ENCODE data around the gene UBE2R2.
"Not testable (repeated sequence)": the region's sequence is repeated elsewhere in the genome, so short reads cannot be mapped to it uniquely, and the experiment has no call there.

The UBE2R2 gene

DNA sequence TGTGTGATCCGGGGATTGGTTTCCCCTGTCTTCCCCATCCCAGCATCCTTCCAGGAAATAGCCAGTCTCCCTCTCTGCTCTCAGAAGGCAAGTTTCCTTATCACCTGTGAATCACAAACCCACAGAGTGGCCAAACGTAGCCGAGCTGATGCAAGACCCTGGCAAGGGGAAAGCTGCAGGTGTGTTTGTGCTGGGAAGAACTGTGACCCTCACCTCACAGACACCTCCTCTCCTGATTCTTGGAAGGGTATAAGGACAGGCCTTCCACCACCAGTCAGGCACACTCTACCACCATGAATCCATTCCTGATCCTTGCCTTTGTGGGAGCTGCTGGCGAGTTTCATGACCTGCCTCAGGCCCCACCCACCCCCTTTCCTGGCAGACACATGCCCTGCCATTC, 21.7 kb upstream of the UBE2R2 start, which contains the start of gene PRSS3:
Gene PRSS3, plus strand, starts transcription at position 281 of the 400 bp plus-strand sequence. Its CDS starts 13 bp downstream, at position 294.
- no peak for DNase-seq (ENCODE audit: low spot score)
- no peak within 1 kb of the TSS for H3K27ac ChIP-seq
- H3K4me3 ChIP-seq = no peak within 1 kb of the TSS
- TF ChIP-seq, protein P1, sequence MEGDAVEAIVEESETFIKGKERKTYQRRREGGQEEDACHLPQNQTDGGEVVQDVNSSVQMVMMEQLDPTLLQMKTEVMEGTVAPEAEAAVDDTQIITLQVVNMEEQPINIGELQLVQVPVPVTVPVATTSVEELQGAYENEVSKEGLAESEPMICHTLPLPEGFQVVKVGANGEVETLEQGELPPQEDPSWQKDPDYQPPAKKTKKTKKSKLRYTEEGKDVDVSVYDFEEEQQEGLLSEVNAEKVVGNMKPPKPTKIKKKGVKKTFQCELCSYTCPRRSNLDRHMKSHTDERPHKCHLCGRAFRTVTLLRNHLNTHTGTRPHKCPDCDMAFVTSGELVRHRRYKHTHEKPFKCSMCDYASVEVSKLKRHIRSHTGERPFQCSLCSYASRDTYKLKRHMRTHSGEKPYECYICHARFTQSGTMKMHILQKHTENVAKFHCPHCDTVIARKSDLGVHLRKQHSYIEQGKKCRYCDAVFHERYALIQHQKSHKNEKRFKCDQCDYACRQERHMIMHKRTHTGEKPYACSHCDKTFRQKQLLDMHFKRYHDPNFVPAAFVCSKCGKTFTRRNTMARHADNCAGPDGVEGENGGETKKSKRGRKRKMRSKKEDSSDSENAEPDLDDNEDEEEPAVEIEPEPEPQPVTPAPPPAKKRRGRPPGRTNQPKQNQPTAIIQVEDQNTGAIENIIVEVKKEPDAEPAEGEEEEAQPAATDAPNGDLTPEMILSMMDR (IDR thresholded peaks at IDR 0.05) = no peak

DNA sequence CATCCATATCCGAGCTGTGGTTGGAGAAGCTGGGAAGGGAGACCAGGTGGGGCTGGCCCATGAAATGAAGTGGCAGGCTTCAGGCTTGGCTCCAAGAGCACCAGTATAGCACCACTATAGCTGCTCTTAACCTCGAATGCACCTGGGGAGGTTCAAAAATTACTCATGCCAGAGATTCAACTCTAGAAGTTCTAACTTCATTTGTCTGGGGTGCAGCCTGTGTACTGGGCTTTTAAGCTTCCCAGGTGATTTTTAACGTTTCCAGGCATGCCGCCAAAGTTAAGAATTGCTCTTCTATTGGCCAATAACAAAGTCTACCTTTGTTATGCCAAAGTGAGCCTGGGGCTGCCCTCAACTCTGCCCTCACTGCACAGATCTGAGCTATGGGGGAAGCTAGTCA, 21.1 kb upstream of the UBE2R2 start:
- Histone ChIP-seq H3K4me3 (no peak overlapping the region), H3K27ac (no peak overlapping the region)
- TF ChIP-seq, protein P1 (IDR thresholded peaks at IDR 0.05) = no peak
- DNase-seq (ENCODE audit: low spot score) = no peak

DNA sequence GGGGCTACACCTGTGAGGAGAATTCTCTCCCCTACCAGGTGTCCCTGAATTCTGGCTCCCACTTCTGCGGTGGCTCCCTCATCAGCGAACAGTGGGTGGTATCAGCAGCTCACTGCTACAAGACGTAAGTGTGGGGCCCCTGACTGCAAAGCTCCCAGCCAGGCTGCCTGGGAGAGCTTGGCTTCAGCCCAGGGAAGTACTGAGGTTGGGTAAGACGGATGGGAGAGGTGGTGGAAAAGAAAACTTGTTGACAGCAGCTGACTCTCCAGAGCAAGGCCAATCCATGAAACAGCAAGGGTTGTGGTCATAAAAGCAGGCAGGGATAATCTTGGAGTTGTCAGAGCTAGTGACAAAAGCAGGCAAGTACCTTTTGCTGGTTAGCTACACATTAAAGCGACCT, 20.3 kb upstream of the UBE2R2 start:
- not testable (repeated sequence) for H3K27ac ChIP-seq; DNase-seq (ENCODE audit: low spot score); H3K4me3 ChIP-seq

DNA sequence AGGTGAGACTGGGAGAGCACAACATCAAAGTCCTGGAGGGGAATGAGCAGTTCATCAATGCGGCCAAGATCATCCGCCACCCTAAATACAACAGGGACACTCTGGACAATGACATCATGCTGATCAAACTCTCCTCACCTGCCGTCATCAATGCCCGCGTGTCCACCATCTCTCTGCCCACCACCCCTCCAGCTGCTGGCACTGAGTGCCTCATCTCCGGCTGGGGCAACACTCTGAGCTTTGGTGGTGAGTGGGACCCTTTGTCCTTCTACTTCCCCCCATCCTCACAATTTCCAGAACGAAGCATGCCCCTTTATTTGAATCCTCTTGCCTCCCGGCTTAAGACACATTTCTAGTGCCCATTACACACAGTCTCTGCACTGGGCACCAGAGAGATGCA, 19.1 kb upstream of the UBE2R2 start:
- no peak for DNase-seq (ENCODE audit: low spot score)
- no peak overlapping the region for H3K4me3 ChIP-seq
- H3K27ac ChIP-seq = no peak overlapping the region
- TF ChIP-seq, protein P1 (IDR thresholded peaks at IDR 0.05) = no peak

DNA sequence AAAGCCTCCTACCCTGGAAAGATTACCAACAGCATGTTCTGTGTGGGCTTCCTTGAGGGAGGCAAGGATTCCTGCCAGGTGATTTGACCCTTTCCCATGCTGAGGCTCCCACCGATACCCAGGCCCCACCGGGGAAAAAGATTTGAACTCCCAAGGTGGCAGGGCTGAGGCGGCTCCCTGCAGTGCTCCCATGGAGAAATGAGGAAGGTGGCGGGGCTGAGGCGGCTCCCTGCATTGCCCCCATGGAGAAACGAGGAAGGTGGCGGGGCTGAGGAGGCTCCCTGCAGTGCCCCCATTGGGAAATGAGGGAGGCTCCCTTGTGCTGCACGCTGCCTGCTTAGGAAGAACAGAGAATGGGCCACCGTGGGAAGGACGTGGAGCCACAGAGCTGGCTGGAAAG, 18.4 kb upstream of the UBE2R2 start:
- Histone ChIP-seq H3K27ac (no peak overlapping the region), H3K4me3 (no peak overlapping the region)
- TF ChIP-seq, protein P1 (IDR thresholded peaks at IDR 0.05) = no peak
- no peak for DNase-seq (ENCODE audit: low spot score)

DNA sequence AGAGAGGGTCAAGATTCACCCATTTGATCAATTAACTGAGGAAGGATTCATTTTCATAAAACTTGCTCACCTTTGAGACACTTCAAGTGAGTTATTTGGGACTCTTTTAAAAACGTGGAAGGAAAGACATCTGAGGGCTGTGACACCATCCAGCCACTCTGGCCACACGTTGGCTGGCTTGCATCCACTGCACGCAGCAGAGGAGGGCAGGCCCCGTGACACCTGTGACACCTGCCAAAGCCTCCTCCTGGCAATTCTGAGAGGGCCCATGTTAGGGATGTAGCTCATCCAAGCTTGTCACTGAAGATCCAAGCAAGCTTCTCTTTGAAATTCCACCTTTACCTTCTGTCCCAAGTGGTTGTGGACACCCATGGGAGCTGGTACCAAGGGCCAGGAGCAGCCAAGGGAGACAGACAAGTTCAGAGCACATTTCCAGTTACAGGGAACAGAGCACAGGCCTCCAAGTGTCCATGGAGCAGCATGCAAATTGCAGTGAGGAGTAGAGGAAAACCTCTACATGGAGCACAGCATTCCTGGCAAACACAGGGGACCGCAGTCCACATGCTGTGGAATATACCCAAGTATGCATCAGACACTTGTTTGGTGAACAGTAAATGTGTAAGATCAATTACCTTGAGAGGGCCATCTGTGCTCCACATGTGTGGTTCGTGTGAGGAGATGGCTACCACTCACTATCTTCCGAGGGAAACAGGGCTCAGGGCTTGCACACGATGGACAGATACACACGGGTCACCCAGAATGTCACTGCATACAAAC, 16.8 kb upstream of the UBE2R2 start:
- Histone ChIP-seq H3K4me3 (no peak overlapping the region), H3K27ac (no peak overlapping the region)
- DNase-seq (ENCODE audit: low spot score) = no peak
- TF ChIP-seq, protein P1 (IDR thresholded peaks at IDR 0.05) = no peak

DNA sequence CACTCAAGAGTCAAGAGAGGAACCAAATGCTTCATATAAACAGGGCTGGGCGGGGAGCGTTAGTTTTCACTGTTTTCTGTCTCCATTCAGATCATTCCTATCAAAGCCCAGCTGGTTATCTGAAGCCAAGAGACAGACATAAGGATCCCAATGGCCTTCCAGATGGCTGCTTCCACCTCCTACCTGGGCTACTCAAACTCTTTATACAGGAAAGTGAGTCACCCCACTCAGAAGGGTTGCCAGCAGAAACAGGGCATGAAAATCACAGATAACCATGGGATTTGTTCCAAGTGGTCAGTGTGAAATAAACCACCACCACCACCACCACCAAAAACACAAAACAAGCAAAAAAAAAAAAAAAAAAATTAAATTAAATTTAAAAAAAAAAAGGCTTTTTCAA, 16.1 kb upstream of the UBE2R2 start:
- Histone ChIP-seq H3K4me3 (no peak overlapping the region), H3K27ac (no peak overlapping the region)
- DNase-seq (ENCODE audit: low spot score) = no peak
- TF ChIP-seq, protein P1 (IDR thresholded peaks at IDR 0.05) = no peak

DNA sequence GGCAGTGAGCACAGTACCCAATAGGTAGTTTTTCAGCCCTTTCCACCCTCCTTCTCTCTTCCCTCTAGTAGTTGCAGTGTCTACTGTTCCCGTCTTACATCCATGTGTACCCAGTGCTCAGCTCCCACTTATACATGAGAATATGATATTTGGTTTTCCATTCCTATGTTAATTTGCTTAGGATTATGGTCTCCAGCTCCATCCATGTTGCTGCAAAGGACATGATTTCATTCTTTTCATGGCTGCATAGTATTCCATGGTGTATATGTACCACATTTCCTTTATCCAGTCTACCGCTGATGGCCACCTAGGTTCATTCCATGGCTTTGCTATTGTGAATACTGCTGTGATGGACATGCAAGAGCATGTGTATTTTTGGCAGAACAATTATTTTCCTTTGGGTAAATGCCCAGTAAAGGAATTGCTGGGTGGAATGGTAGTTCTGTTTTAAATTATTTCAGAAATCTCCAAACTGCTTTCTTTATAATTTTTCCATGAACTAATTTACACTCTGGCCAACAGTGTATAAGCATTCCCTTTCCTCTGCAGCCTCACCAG, 14.9 kb upstream of the UBE2R2 start:
- not testable (repeated sequence) for DNase-seq (ENCODE audit: low spot score); H3K4me3 ChIP-seq; H3K27ac ChIP-seq

DNA sequence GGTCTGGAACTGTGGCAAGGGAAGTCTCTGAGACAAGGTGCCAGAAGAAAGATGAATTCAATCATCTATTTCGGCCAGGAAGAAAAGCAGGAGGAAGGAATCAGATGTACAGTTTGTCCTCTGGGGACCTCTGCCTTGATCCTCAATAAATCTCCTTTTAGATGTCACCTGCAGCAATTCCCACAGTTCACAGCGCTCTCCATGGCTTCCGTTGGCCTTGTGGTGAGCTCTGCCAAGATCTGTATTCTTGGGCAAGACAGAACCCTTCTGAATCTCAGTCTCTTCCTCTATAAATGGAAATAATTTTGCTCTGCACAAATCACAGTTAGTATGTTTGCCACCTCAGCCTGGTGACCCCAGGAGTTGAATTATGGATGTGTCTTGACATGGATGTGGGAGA, 12.8 kb upstream of the UBE2R2 start:
- not testable (repeated sequence) for H3K27ac ChIP-seq; DNase-seq (ENCODE audit: low spot score)

DNA sequence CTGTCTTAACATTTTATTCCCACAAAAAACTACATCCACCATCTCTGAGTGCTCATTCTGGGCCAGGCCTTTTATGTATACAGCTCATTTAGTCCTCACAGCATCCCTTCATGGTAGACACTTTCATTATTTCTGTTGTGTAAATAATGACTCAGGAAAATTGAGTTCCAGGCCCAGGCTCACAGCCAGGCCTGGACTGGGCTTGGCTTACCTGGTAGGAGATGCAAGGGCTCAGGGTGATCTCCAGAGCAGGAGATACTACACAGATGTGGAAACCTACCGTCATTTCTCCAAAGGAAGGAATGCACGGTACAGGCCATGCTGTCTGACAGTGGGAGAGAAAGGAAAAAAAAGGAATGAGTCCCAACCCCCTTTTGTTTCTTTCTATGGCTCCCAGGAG, 9.8 kb upstream of the UBE2R2 start:
- not testable (repeated sequence) for H3K4me3 ChIP-seq; H3K27ac ChIP-seq; DNase-seq (ENCODE audit: low spot score)

More for the DNA sequence above, 12.8 kb upstream of the UBE2R2 start:
- H3K4me3 ChIP-seq = not testable (repeated sequence)

DNA sequence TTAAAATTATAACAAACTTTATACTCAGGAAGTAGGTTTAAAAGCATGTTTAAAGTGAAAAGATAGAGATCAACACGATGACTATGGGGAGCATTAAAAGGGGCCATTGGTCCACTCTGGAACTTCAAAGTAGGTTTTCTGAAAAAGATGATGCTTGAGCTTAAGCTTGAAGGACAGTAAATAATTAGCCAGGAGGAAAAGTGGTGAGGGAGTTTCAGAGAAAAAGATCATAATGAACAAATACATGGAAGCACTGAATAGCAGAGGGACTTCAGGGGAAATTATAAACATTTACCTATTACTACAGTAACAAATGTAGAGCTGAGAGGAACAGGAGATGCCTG, 8.0 kb upstream of the UBE2R2 start:
- DNase-seq (ENCODE audit: low spot score); H3K27ac ChIP-seq; H3K4me3 ChIP-seq: not testable (repeated sequence)

Data from coronary artery (tissue), 2 donors.